Superior temporal gyrus (tissue), 1 donor: ENCODE measurements around the gene RETSAT.
"Not testable (repeated sequence)": the region's sequence is repeated elsewhere in the genome, so short reads cannot be mapped to it uniquely, and the experiment has no call there.

Experiments used
- DNase-seq: peaks from one replicate; pipeline ENCODE4 v3.0.0-alpha.2; 2016; ENCODE audit errors: extremely low spot score

RETSAT gene

DNA sequence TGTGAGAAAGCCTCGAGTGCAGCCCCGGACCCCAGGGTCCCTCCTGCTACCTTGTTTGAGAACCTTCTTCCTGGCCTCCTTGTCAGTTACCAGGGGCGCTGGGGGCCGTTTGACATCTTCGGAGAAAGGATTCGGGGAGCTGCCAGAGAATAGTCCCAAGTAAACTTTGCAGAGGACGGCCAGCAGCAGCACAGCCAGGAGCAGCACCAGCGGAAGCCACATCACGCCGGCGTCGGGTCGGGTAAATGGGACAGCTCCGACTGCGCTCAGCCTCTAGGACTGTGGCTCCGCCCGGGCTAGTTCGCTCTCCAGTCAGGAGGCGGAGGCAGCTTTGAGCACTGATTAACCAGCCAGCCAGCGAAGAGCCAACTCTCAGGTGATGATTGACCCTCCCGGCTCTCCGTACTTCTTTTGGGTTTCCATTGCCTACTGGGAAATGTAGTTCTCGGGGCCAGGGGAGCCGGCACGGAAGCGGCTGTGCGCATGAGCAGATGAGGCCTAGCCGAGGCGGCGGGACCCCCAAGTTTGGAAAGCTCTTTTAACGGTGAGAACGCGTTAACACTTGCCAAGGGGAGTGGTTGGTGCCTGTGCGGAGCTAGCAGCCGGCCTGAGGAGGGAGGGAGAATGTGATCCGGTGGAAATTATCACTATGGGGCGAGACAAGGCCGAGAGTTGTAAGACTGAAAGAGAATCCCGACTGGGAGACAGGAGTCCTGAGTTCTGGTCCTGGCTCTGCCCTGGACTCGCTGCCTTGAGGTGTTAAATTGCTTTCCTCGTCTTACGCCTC is at the start of gene RETSAT, which contains the start of gene ELMOD3:
RETSAT (minus strand) TSS at position 243 of the 787 bp plus-strand sequence; CDS start at position 222, 21 bp downstream.
ELMOD3 (plus strand) TSS at position 484 of the 787 bp plus-strand sequence. CDS start 2,430 bp downstream, outside the sequence.
- peak; percentile 100 for DNase-seq

DNA sequence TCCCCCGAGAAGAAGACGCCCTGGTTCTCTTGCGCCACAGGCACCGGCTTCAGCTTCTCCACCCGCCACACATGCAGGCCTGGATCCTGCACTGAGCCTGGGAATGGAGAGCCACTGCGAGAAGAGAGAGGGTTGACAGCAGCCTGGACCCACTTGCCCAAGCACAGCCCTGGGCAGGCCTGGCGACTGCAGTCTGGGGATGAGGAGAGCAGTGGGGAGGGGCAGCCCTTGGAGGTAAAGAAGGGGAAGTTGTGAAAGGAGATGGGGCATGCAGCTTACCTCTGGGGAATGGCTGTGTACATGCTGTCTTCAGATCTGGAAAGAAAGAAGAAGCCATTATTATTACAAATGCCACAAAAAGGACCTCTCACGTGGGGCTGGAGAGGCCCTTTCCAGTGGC is 47.5 kb upstream of the RETSAT start:
- DNase-seq, result no peak

DNA sequence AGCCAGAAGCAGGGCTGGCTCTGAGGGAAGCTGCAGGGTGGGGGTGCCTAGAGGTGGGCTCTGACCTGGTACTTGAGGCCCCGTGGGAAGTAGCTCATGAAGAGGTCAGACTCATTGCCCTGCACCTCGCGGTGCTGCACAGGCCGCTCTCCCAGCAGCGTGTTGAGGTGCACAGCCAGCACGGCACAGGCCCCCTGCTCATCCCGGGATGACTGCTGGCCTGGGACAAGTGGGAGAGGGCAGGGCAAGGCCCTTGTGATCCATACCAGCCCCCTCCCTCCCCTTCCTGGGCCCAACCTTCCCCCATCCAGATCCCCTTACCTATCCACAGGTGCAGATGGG is 47.1 kb upstream of the RETSAT start:
- DNase-seq, result no peak

DNA sequence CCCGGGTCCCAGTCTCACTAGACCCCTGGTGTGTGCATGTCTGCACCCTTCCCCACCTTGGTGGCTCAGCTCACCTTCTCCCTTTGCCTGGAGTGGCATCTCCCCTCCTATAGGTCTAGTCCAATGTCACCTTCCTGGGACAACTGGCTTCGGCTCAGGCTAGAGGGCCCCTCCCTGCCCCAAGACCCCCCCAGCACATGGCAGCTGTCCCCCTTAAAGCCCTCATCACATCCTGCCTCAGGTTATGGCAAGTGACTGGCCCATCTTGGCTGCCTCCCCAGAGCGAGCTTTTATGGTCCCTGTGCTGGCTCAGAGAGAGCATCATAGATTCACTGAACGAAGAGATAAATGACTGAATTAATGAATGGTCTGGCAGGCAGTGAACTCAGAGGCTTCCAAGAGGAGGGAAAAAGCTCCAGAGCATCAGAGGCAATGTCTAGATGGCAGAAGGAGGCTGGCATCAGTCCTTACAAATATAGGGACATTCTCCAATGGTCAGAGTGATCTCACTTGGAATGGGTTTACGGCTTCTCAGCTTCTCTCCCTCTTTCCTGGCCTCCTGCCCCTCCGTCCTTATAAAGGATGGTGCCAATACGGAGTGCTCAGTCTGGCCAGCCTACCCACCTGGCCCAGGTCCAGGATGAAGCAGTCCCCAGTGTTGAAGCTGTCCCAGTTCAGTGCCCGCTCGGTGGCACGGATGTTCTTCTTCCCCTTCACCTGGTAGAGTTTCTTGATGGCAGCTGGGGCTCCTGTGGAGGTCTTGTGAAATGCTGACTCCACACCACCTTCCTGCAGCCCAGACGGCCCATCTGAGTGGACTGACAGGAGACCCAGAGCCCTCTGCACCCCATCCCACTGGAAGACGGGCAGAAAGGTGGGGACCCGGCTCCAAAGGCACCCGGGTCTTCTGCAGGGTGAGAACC is 46.5 kb upstream of the RETSAT start:
- no peak for DNase-seq

DNA sequence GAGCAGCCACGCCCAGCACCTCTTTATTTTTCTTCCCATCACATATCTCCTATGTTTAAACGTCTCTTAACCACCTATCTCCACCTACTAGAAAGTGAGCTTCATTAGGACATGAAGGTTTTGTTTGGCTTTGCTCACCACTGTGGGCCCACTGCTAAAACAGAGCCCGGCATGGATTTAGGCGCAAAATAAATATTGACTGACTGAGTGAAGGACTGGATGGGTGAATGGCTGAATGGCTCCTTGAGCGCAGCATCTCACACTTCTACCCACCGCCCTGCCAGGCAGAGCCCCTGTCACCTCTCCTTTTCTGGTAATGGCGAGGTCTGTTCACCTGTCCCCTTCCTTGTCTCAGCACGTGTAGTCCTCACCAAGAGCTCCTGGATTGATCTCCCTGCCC is 45.7 kb upstream of the RETSAT start:
- DNase-seq, result no peak

DNA sequence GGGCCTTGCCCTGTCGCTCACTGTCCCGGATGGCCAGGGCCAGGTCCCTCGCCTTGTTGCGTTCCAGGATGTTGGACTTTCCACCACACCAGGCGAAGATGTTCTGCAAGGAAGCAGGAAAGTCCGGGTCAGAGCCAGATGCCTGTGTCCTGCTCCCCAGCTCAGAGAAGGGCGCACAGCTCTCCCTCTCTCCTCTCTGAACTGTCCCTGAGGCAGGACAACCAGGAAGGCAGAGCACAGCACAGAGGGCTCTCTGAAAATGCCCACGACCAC is 44.8 kb upstream of the RETSAT start:
- no peak for DNase-seq

DNA sequence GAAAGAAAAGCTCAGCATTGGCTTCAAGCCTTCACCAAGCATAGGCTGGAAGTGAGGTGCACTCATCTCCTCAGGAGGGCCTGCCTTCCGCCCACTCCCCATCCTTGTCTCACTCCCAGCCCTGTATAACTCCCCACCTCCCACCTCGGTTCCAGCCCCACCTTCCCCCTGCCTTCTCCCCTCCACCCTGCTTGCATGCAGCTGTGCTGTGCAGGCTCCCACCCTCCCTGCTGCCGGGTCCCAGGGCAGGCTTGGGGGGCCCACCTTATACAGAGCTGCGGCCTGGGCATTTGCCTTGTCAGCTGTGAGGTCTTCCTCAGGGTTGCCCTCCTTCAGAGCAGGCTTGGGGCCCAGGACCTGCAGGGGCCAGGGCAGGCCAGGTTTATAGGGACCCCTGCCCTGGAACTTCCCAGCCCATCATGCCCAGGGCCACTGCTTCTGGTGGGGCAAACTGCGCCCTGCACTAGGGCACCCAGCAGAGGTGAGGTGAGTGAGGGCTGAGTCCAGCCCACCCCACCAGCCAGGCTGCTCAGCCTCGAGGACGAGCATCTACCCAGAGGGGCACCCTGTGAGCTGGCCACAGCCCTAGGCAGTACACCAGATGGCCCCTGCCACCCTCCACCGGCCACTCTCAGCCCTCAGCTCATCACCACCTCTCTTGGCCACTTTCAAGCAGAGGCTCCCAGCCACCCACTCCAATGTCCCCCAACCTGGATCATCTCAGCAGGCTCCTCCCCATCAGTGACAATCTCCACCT is 44.3 kb upstream of the RETSAT start:
- DNase-seq, result no peak

DNA sequence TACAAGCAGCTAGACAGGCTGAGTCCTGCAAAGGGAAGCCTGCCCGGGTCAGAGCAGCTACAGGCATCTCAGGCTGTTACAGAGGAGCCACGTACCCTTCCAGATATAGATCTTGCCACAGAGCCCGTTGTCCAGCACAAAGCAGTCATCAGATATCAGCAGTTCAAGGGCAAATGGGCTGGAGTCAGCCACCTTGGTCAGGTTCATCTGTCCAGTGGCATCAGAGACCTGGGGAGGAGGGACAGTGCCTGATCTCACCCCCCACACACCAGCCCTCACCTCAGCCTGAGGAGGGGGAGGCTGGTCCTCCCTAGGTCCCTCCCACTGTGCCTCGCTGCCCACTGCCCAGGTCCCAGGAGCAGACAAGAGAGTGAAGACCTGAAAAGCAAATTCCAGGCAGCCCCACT is 43.6 kb upstream of the RETSAT start:
- no peak for DNase-seq

DNA sequence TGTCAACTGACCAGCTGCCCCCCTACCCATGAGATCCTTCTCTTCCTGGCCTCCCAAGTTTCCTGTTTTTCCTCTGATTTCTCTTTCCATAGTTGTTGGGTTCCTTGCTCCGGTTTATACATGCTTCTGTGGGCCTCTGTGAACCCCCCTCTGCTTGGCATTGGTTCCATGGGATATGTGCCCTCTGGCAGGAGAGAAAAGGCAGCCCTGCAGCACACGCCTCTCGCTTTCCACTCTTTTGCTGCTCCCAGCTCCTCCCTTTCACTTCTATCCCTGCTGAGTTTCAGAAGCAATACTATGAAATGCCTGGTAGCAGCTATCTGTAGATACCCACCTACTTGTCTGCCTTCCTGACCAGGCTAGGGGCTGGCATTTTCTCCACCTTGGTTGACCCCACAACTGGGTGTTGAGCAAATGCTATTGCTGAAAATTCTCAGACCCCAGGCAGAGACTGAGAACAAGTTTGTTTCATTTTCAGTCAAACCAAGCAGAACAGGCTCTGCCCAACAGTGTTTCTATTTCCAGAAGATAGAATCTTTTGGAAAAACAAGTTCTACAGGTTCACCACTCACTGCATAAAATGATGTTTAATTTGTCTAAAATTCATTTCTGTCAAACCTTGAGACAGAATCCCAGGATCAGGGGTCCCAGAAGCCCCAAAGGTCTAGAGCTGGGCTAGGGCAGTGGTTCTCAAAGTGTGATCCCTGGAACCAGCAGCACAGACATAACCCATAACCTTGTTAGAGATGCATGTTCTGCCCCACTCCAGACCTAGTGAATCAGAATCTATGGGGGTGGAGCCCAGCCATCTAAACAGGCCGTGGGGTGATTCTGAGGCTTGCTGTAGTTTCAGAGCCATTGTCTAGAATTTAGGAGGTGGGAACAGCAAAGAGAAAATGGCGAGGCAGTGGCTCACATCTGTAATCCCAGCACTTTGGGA is 42.5 kb upstream of the RETSAT start:
- DNase-seq, result peak; percentile 21

DNA sequence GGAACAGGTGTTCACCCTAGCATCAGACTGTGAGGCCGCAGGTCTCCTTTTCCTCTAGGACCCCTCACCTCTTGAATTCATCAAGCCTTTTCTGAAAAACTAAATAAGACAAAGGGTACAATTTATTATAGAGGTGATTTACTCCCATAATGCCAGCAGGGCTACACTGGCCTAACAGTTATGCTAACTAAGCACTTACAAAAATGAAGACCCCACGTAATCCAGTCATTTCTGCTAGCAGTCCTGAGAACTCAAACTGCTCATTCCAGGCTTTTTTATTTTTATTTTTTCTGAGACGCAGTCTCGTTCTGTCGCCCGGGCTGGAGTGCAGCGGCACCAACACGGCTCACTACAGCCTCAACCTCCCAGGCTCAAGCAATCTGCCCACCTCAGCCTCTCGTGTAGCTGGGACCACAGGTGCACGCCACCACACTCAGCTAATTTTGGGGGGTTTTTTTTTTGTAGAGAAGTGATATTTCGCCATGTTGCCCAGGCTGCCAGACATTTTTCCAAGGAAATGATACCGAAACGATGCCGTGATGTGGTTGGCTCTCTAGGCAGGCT is 41.7 kb upstream of the RETSAT start:
- DNase-seq, result no peak

DNA sequence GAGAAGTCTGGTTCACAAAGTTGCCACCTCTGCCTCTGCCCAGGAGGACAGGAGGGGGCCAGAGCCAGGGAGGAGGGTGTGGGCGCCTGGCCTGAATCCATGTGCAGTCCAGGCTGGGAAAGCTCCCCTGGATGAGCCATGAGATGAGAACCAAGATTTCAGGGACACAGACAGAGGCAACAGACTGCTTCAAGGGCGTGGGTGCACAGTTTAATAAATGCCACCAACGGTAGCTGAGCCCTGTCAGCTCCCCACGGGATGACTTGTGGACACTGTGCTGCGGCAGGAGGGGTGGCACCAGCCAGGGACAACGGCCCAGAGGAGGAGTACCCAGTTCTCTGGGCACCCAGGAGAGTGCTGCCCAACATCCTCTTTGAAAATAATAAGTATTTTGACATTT is 40.6 kb upstream of the RETSAT start:
- DNase-seq, result no peak

DNA sequence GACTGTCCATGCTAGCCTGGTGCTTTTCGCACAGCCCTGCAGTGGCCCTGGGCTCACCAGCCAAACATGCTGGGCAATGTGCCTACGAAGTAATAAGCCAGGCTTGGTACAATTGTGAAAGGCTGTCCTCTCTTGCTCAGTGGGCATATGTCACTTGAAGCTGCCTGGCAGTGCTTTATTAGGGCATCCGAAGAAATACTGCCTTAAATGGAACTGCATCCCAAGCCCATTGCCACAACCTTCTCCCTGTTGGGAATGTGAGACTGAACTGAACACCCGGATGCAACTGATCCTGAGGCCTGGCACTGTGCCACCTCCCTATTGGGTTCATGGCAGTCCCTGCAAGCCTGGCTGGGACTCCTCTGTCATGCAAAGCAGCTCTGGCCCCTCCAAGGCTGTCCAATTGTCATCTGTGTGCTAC is 39.9 kb upstream of the RETSAT start:
- peak; percentile 83 for DNase-seq

DNA sequence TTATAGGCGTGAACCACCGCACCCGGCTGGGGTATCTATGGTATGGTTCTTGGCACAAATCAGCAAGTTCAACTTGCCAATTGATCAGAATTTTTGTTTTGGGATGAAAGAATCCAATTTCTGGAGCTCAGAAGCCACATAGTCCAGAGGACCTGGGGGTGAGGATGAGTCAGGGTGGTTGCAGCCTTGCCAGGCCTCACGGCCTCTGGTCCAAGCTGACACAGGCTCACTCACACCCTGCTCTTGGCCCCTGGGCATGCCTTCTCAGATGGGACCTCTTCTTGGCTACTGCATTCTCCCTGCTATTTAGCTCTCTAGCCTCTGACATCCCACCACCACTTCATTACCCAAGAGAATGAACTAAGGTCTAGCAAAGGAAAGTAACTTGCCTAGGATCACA is 39.5 kb upstream of the RETSAT start:
- DNase-seq, result no peak

DNA sequence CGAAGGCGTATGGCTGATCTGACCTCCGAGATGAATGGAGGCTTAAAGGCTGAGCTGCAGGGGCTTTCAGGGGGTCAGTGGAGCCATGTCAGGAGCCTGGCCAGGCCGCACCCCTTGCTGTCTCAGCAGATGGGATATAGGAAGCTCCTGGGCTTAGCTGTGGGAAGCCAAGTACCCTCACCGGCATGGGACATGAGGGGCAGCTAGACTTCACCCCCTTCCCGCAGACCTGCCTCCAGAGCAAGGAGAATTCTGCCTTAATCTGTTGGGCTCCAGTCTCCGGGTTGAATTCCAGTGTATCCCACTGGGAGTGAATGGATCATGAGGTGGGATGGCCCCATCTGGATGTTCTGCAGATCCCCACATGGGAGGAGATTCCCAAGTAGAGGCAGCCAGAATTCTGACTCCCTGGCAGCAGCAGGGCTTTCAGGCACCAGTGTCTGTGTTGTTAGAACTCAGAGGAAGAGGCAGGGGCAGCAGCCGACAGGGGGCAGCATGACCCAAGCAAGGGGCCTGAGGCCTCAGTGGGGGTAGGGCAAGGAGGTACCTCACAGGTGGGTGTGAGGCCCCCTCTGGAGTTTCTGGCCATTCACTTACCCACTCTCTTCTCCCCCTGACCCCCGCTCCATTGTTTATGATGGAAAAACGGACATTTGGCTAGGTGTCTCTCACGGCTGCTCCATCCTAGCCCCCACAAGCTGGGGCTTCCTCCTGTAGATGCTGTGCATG is 36.8 kb upstream of the RETSAT start:
- peak; percentile 28 for DNase-seq

DNA sequence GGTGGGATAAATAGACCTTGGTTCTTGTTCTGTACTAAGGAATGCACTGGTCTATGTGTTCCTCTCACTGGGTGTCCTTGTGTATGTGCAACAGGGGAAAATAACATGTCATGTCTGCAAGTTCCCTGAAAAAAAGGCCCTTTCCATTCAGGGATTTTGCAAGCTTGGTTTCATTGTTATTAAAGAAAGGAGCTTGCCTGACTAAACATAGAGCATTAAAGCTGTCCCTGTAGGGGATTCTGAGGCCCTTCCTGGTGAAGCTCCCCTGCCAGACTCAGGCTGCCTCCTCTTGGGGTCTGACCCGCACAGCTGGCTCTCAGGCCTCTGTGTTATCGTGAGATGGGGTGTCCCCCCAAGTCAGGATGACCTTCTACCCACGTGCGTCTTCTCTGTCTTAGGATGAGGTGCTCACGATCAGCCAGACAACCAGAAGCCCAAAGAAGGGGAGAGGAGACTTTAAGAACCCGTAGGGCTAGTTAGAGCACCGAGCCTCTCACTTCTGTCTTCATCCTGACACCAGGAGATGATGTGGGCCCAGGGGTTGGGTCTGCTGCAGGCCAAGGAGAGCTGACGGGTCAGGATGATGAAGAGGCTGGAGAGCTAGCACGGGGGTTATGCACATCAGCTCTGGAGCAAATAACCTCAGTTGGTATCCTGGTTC is 34.7 kb upstream of the RETSAT start:
- DNase-seq, result no peak

DNA sequence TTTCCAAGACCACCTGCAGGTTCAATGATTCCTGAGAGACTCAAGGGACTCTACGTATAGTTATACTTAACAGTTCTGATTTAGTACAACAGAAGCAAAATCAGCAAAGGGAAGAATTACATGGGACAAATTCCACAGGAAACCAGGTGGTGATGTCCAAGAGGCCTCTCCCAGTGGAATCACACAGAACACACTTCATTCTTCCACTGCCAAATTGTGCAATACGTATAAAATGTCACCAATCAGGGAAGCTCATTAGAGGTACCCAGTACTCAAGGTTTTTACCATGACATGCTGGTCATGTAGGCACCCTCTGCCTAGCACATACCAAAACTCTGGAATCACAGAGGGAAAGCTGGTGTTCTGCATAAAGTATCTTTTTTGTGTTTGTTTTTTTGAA is 33.4 kb upstream of the RETSAT start:
- DNase-seq, result no peak

DNA sequence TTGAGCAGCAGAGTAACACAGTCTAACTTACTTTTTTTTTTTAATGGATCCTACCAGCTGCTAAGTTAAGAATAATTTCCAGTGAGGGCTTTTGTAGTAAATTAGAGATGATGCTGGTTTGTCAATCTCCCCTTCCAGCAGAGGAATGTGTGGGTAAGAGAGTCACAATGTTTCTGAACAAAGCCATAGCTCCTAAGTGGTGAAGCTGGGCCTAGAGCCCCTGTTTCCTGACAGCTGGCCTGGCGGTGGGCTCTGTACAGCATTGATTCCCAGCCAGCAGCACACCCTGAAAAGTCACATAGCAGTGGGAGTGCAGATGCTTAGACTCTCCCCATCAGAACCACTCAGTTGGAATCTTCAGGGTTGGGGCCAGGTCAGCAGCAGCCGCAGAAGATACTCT is 31.4 kb upstream of the RETSAT start:
- no peak for DNase-seq

DNA sequence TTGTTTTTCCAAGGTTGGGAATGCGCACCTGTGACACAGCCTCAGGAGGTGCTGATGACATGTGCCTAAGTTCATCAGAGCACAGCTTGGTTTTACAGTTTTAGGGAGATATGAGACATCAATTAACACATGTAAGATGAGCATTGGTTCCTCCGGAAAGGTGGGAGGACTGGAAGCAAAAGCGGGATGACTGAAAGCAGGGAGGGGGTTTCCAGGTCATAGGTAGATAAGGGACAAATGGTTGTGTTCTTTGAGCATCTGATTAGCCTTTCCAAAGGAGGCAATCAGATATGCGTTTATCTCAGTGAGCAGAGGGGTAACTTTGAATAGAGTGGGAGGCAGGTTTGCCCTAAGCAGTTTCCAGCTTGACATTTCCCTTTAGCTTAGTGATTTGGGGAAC is 29.5 kb upstream of the RETSAT start:
- DNase-seq, result no peak

DNA sequence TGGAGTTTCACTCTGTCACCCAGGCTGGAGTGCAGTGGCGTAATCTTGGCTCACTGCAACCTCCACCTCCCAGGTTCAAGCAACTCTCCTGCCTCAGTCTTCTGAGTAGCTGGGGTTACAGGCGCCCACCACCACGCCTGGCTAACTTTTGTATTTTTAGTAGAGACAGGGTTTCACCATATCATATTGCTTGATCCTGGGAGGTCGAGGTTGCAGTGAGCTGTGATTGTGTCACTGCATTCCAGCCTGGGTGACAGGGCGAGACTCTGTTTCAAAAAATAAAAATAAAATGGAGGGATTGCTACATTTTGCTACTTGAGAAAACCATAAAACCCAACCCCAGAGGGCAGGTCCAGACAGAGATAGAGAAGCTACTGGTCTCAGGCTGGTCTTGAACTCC is 28.8 kb upstream of the RETSAT start:
- not testable (repeated sequence) for DNase-seq

DNA sequence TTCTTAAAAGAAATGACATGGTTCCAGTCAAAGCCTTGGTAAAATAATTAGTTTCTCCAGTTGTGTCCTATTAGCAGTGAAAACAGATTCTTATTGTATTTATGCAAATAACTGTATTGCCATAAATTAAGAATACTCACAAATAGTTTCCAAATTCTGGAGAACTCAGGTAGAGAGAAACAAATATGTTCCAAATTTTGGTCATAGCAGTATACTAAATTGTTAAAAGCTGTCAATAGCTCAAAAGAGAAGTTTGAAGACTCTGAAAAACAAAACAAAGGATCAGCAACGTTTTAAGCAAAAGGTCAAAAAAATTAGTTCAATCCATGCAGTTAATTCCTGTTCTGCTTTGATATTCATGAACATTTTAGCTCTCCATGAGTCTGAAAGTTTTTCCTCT is 25.7 kb upstream of the RETSAT start:
- DNase-seq, result no peak
